Fibroblast of villous mesenchyme (primary cell): Measurements from ENCODE around the gene TPH2. TPM values are rescaled to one million over a fixed set of nuclear protein-coding genes. Genes with fewer than 3 reads are reported as not detected.

Experiments
- DNase-seq: peaks from one replicate; pipeline ENCODE4 v3.0.0-alpha.2; 2010; ENCODE audit warnings: low read depth
- H3K4me3 ChIP-seq: 2 replicates; pipeline ENCODE4 v1.5.1; 2011; ENCODE audit warnings: low read depth, mild to moderate bottlenecking, low read length
- total RNA-seq: library from RNA; depleted of rRNA; stranded (reverse); fragments of >200 nt; gene quantifications from 2 replicates; pipeline ENCODE4 v1.2.3, GENCODE V29; 2012
- TF ChIP-seq, protein P1 (sequence below): IDR thresholded peaks from 2 replicates; pipeline ENCODE4 v1.5.1; 2012; ENCODE audit warnings: low read depth, mild to moderate bottlenecking, low read length; ENCODE audit not compliant: insufficient read depth

Gene TPH2
- total RNA-seq, 1 donor: not detected

DNA sequence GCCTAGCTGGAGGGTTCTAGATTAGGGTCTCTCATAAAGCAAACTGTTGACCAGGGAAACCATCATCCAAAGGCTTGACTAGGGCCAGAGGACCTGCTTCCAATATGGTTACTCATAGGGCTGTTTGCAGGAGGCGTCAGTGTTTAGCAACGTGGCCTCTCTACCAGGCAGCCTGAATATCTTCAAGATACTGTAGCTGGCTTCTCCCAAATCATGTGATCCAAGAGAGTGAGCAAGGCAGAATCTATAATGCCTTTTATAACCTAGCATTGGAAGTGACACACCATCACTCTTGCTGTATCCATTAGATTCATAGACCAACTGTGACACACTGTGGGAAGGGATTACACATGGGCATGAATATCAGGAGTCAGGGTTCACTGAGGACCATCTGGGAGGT lies 17.3 kb downstream of the TPH2 start:
- H3K4me3 ChIP-seq: no peak overlapping the region
- DNase-seq: peak; percentile 23
- TF ChIP-seq, protein P1, sequence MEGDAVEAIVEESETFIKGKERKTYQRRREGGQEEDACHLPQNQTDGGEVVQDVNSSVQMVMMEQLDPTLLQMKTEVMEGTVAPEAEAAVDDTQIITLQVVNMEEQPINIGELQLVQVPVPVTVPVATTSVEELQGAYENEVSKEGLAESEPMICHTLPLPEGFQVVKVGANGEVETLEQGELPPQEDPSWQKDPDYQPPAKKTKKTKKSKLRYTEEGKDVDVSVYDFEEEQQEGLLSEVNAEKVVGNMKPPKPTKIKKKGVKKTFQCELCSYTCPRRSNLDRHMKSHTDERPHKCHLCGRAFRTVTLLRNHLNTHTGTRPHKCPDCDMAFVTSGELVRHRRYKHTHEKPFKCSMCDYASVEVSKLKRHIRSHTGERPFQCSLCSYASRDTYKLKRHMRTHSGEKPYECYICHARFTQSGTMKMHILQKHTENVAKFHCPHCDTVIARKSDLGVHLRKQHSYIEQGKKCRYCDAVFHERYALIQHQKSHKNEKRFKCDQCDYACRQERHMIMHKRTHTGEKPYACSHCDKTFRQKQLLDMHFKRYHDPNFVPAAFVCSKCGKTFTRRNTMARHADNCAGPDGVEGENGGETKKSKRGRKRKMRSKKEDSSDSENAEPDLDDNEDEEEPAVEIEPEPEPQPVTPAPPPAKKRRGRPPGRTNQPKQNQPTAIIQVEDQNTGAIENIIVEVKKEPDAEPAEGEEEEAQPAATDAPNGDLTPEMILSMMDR: no peak

GRCh38 chr12:71958056-71958455 lies 19.4 kb downstream of the TPH2 start:
- H3K4me3 ChIP-seq: no peak overlapping the region
- peak; percentile 13 for DNase-seq
- TF ChIP-seq, protein P1: no peak

DNA sequence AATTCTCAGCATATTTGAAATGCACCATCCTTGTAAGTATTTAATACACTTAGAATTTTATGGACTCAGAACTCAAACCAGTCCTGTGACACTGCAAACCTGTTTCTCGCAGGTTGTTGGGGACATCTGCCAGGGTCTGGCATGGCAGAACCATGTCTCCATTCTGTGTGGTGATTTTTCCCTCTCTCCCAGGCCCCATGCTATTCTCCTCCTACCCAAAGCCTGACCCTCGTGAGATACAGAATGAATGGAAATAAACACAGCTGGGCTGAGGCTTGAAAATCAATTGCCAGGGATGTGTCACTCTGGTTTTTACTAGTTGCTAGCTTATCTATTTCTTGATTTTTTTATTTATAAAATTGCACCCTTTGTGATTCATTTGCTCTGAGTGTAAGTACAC lies 19.8 kb downstream of the TPH2 start:
- no peak overlapping the region for H3K4me3 ChIP-seq
- TF ChIP-seq, protein P1: no peak
- peak; percentile 21 for DNase-seq

GRCh38 chr12:71958993-71959578 lies 20.4 kb downstream of the TPH2 start:
- DNase-seq: peak; percentile 5
- no peak overlapping the region for H3K4me3 ChIP-seq
- TF ChIP-seq, protein P1: no peak

DNA sequence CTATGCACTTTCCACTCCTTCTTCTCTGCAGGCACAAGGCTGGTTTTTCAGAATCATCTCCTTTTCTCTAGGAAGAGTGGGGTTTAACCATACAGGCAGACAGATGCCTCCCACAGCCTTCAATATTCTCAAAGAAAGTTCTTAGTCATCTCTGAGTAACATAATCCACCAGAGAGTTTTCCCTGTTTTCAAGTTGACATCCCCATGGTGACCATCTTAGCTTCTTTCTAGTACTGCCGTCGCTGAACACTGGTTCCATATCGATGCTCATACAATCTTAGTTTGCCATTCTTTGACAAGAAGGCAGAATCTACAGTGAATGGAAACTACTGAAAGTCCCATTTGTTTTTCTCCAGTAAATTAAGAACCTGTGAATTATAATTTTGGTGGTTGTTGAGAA lies 28.6 kb downstream of the TPH2 start:
- TF ChIP-seq, protein P1: no peak
- DNase-seq: no peak

GRCh38 chr12:71969330-71969729 lies 30.7 kb downstream of the TPH2 start:
- TF ChIP-seq, protein P1: no peak
- no peak for DNase-seq
- no peak overlapping the region for H3K4me3 ChIP-seq

More for the DNA sequence above, 28.6 kb downstream of the TPH2 start:
- no peak overlapping the region for H3K4me3 ChIP-seq

- no peak for DNase-seq
- TF ChIP-seq, protein P1: no peak
- H3K4me3 ChIP-seq: no peak overlapping the region
Observed at GRCh38 chr12:71970031-71970430, 31.4 kb downstream of the TPH2 start.
